COLO829 (cell line): Measurements from ENCODE around the gene KRTAP12-2.
"Not testable (repeated sequence)": the region's sequence is repeated elsewhere in the genome, so short reads cannot be mapped to it uniquely, and the experiment has no call there.

Experiments used
- DNase-seq: peaks from one replicate; pipeline ENCODE4 v3.0.0; 2012; ENCODE audit warnings: low spot score

KRTAP12-2 gene

GRCh38 chr21:44684077-44684476 is 17.4 kb upstream of the KRTAP12-2 start:
- DNase-seq: no peak

- no peak for DNase-seq
These were observed 15.9 kb upstream of the KRTAP12-2 start for GRCh38 chr21:44682580-44683151.

GRCh38 chr21:44681861-44682579 is 15.3 kb upstream of the KRTAP12-2 start, which contains the start of gene KRTAP12-1:
TSS of gene KRTAP12-1 (minus strand) at chr21:44682163. CDS start at chr21:44682123, 40 bp downstream.
- DNase-seq: no peak

GRCh38 chr21:44681152-44681551 is 14.4 kb upstream of the KRTAP12-2 start:
- DNase-seq: no peak

GRCh38 chr21:44677881-44678280 is 11.2 kb upstream of the KRTAP12-2 start:
- no peak for DNase-seq

- no peak for DNase-seq
These were observed 5.2 kb upstream of the KRTAP12-2 start for GRCh38 chr21:44671911-44672310.

GRCh38 chr21:44670642-44671432 is 4.1 kb upstream of the KRTAP12-2 start:
- DNase-seq: no peak

- DNase-seq: no peak
These were observed 885 bp upstream of the KRTAP12-2 start for GRCh38 chr21:44667612-44668011.

GRCh38 chr21:44664691-44665090 is 2.0 kb downstream of the KRTAP12-2 start:
- no peak for DNase-seq

GRCh38 chr21:44661567-44661966 is 5.2 kb downstream of the KRTAP12-2 start:
- DNase-seq: not testable (repeated sequence)

- DNase-seq: no peak
These were observed 7.7 kb downstream of the KRTAP12-2 start for GRCh38 chr21:44658913-44659595.

- DNase-seq: no peak
These were observed 8.2 kb downstream of the KRTAP12-2 start for GRCh38 chr21:44658541-44658910.

- no peak for DNase-seq
These were observed 8.8 kb downstream of the KRTAP12-2 start, which contains the start of gene KRTAP12-3 for GRCh38 chr21:44657635-44658540. TSS of gene KRTAP12-3 (plus strand) at chr21:44657932. CDS start at chr21:44657980, 48 bp downstream.

GRCh38 chr21:44656868-44657267 is 9.9 kb downstream of the KRTAP12-2 start:
- DNase-seq: no peak

GRCh38 chr21:44654576-44655175 is 12.1 kb downstream of the KRTAP12-2 start, which contains the start of gene KRTAP12-4:
TSS of gene KRTAP12-4 (minus strand) at chr21:44654659. CDS start at chr21:44654614, 45 bp downstream.
- DNase-seq: no peak

GRCh38 chr21:44653656-44654575 is 12.8 kb downstream of the KRTAP12-2 start:
- DNase-seq: no peak

- DNase-seq: no peak
These were observed 13.6 kb downstream of the KRTAP12-2 start for GRCh38 chr21:44653123-44653522.

GRCh38 chr21:44650973-44651675 is 15.6 kb downstream of the KRTAP12-2 start:
- DNase-seq: no peak
